DND-41 (cell line): Measurements from ENCODE around the gene TOP3A.
A peak's percentile ranks its signal among the peaks of the same experiment; 100 is the strongest.

Experiments
- ATAC-seq: fragments of 200-7000 bp; cut with Tn5 transposase; 3 replicates; pipeline ENCODE4 v1.9.1; 2021; ENCODE audit warnings: low read depth; ENCODE audit not compliant: insufficient read depth
- DNase-seq: peaks from one replicate; pipeline ENCODE4 v3.0.0-alpha.2; 2020
- H2AFZ ChIP-seq: 2 replicates; pipeline ENCODE4 v1.6.0; 2012; ENCODE audit warnings: low read depth, low read length
- H3K27ac ChIP-seq: 2 replicates; pipeline ENCODE4 v1.5.1; 2012; ENCODE audit warnings: low read length, inconsistent platforms
- H3K27me3 ChIP-seq: fragments of 200-600 bp; sonication (generic); 2 replicates; pipeline ENCODE4 v1.6.0; 2012; ENCODE audit warnings: low read length, mild to moderate bottlenecking, inconsistent platforms; ENCODE audit not compliant: insufficient read depth, poor library complexity
- H3K36me3 ChIP-seq: 2 replicates; pipeline ENCODE4 v1.5.1; 2012; ENCODE audit warnings: low read length, inconsistent platforms; ENCODE audit not compliant: insufficient read depth
- H3K4me1 ChIP-seq: 2 replicates; pipeline ENCODE4 v1.5.1; 2012; ENCODE audit warnings: mild to moderate bottlenecking, low read length; ENCODE audit not compliant: insufficient read depth
- H3K4me2 ChIP-seq: 2 replicates; pipeline ENCODE4 v1.6.0; 2012; ENCODE audit warnings: mild to moderate bottlenecking, moderate library complexity, low read length, inconsistent platforms; ENCODE audit not compliant: insufficient read depth
- H3K4me3 ChIP-seq, 2 experiments: fragments of 200-600 bp in 1 of 2; shearing (Covaris generic) in 1 of 2; 2 replicates each; pipeline ENCODE4 v1.5.1; 2012 to 2016; ENCODE audit warnings: inconsistent platforms in 2 of 2, low read length in 2 of 2, mild to moderate bottlenecking in 2 of 2, low read depth in 1 of 2, moderate library complexity in 1 of 2
- H3K79me2 ChIP-seq: 2 replicates; pipeline ENCODE4 v1.6.0; 2012; ENCODE audit warnings: low read length, inconsistent platforms; ENCODE audit not compliant: insufficient read depth
- H3K9ac ChIP-seq: 2 replicates; pipeline ENCODE4 v1.6.0; 2012; ENCODE audit warnings: low read depth, mild to moderate bottlenecking, inconsistent platforms, low read length, moderate library complexity
- H3K9me3 ChIP-seq: 2 replicates; pipeline ENCODE4 v1.5.1; 2012; ENCODE audit warnings: low read length, moderate library complexity, mild to moderate bottlenecking, inconsistent platforms; ENCODE audit not compliant: insufficient read depth, severe bottlenecking
- H4K20me1 ChIP-seq: 2 replicates; pipeline ENCODE4 v1.6.0; 2012; ENCODE audit warnings: low read length; ENCODE audit not compliant: insufficient read depth
- CTCF ChIP-seq: IDR thresholded peaks from 2 replicates; pipeline ENCODE4 v1.5.1; 2012; ENCODE audit warnings: borderline replicate concordance, low read length, moderate library complexity, mild to moderate bottlenecking; ENCODE audit not compliant: poor library complexity, severe bottlenecking; ENCODE audit errors: extremely low read depth
- EZH2 ChIP-seq: IDR thresholded peaks from 3 replicates; pipeline ENCODE4 v1.6.1; 2012; ENCODE audit warnings: borderline replicate concordance, low read depth, mild to moderate bottlenecking, moderate library complexity, low read length, inconsistent platforms; ENCODE audit not compliant: severe bottlenecking

The TOP3A gene

DNA sequence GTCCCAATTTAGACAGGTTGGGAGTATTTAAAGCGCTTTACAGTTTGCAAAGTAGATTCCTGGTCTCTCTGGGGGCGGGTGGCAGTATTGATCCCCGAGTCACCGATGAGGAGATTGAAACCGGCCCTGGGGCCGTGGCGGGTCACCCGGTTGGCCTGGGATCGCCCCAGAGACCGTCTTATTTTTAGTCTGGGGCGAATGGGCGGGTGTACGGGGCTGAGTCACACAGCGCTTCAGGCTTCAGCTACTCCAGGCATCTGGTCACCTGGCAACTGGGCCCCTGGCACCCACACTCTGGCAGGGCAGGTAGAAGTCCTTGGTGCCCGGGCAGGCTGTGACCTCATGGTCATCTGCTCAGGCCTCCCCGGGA is 53.7 kb downstream of the TOP3A start:
- peak overlapping the region; percentile 68 for H3K27ac ChIP-seq
- no peak for DNase-seq
- peak overlapping the region; percentile 49 to 83; a peak in 3 of 4 replicates for H3K4me3 ChIP-seq
- peaks cover 37% of the 10 kb centered on the region for H3K36me3 ChIP-seq
- no peaks in the 10 kb centered on the region for H3K9me3 ChIP-seq
- no peaks in the 10 kb centered on the region for H3K27me3 ChIP-seq
- peaks cover 44% of the 10 kb centered on the region for H3K79me2 ChIP-seq
- H3K9ac ChIP-seq = peak overlapping the region; percentile 68
- ATAC-seq = no peak
- H2AFZ ChIP-seq = peak overlapping the region; percentile 89
- H4K20me1 ChIP-seq = peaks cover 19% of the 10 kb centered on the region
- peak overlapping the region; percentile 86 for H3K4me2 ChIP-seq
- TF ChIP-seq CTCF = no peak
- TF ChIP-seq EZH2 = no peak
- peaks cover 56% of the 10 kb centered on the region for H3K4me1 ChIP-seq

- Histone ChIP-seq H3K27me3 (no peaks in the 10 kb centered on the region), H3K4me1 (peaks cover 57% of the 10 kb centered on the region), H3K36me3 (peaks cover 43% of the 10 kb centered on the region), H2AFZ (peak within 1 kb of the TSS; percentile 89), H3K4me2 (peak within 1 kb of the TSS; percentile 86), H4K20me1 (peaks cover 25% of the 10 kb centered on the region), H3K27ac (peak within 1 kb of the TSS; percentile 68), H3K79me2 (peaks cover 47% of the 10 kb centered on the region), H3K9me3 (no peaks in the 10 kb centered on the region), H3K9ac (peak within 1 kb of the TSS; percentile 68), H3K4me3 (peak within 1 kb of the TSS; percentile 49 to 83; a peak in 3 of 4 replicates)
- TF ChIP-seq EZH2 = no peak
- no peak for TF ChIP-seq CTCF
- peak; percentile 88 for ATAC-seq
- DNase-seq = peak; percentile 93
These were observed 54.3 kb downstream of the TOP3A start, which contains the start of gene MIEF2 for GRCh38 chr17:18260332-18261145. Gene MIEF2, plus strand, starts transcription at chr17:18260662. Its CDS starts 2,059 bp downstream, at chr17:18262721.

DNA sequence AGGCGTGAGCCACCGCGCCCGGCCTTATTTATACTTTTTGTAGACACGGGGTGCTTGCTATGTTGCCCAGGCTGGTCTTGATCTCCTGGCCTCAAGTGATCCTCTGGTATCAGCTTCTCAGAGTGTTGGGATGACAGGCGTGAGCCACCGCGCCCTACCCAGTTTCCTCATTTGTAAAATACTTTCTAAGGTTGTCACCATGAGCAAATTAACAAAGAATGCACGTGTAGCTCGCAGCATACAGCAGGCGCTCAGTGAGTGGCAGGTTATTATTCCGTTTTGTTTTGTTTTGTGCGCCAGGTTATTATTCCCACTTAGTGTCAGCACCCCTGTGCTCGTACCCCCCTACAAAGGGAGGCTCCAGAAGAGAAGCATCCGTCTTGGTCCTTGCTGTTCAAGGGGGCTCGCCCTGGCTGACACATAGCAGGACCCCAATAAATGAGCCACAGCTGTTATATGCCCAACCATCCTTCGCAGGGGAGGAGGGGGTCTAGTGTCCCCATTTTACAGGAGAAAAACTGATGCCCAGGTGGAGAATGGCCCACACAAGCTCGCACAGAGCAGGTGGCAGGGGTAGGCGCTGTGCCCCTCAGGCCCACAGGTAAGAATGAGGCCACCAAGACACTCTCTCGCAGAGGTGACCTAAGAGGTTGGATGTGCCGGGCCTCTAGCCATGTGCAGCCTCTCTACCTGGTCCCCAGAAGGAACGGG is 55.0 kb downstream of the TOP3A start:
- H3K27ac ChIP-seq = peak overlapping the region; percentile 68

More for the DNA sequence above, 55.0 kb downstream of the TOP3A start:
- Histone ChIP-seq H2AFZ (peak overlapping the region; percentile 89), H3K27me3 (no peaks in the 10 kb centered on the region), H4K20me1 (peaks cover 31% of the 10 kb centered on the region), H3K9me3 (no peaks in the 10 kb centered on the region), H3K9ac (peak overlapping the region; percentile 68), H3K4me3 (peak overlapping the region; percentile 49 to 83; a peak in 3 of 4 replicates), H3K79me2 (peaks cover 47% of the 10 kb centered on the region), H3K36me3 (peaks cover 44% of the 10 kb centered on the region), H3K4me2 (peak overlapping the region; percentile 86), H3K4me1 (peaks cover 57% of the 10 kb centered on the region)
- TF ChIP-seq CTCF (no peak), EZH2 (no peak)
- DNase-seq (no peak), ATAC-seq (no peak)
